ENCODE measurements around the gene USP16.

- TF ChIP-seq ZNF629 (CRISPR knock-in tag; conservative IDR thresholded peaks at IDR 0.05), result no peak
- no peak for TF ChIP-seq ZNF839 (CRISPR knock-in tag; IDR thresholded peaks at IDR 0.05; ENCODE audit: borderline replicate concordance)
- TF ChIP-seq KDM5A (IDR thresholded peaks at IDR 0.05; ENCODE audit: borderline replicate concordance, low read length), result no peak
- no peak for TF ChIP-seq ZBTB7B (CRISPR knock-in tag; IDR thresholded peaks at IDR 0.05)
- no peak for TF ChIP-seq POLR2A (IDR thresholded peaks at IDR 0.05; ENCODE audit: insufficient read depth in 1 of 2, low read depth in 2 of 2, low read length in 2 of 2)
- TF ChIP-seq SNAI1 (CRISPR knock-in tag; IDR thresholded peaks at IDR 0.05; ENCODE audit: borderline replicate concordance), result no peak
- no peak for TF ChIP-seq TEAD2 (CRISPR knock-in tag; IDR thresholded peaks at IDR 0.05)
- no peak for TF ChIP-seq REPIN1 (CRISPR knock-in tag; IDR thresholded peaks at IDR 0.05; ENCODE audit: borderline replicate concordance, low read depth)
- TF ChIP-seq ZNF143 (CRISPR knock-in tag; IDR thresholded peaks at IDR 0.05), result no peak
- TF ChIP-seq, protein P1, sequence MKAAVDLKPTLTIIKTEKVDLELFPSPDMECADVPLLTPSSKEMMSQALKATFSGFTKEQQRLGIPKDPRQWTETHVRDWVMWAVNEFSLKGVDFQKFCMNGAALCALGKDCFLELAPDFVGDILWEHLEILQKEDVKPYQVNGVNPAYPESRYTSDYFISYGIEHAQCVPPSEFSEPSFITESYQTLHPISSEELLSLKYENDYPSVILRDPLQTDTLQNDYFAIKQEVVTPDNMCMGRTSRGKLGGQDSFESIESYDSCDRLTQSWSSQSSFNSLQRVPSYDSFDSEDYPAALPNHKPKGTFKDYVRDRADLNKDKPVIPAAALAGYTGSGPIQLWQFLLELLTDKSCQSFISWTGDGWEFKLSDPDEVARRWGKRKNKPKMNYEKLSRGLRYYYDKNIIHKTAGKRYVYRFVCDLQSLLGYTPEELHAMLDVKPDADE (CRISPR knock-in tag; IDR thresholded peaks at IDR 0.05), result no peak
- TF ChIP-seq NR3C1 (CRISPR knock-in tag; IDR thresholded peaks at IDR 0.05), result no peak
- TF ChIP-seq, protein P2, sequence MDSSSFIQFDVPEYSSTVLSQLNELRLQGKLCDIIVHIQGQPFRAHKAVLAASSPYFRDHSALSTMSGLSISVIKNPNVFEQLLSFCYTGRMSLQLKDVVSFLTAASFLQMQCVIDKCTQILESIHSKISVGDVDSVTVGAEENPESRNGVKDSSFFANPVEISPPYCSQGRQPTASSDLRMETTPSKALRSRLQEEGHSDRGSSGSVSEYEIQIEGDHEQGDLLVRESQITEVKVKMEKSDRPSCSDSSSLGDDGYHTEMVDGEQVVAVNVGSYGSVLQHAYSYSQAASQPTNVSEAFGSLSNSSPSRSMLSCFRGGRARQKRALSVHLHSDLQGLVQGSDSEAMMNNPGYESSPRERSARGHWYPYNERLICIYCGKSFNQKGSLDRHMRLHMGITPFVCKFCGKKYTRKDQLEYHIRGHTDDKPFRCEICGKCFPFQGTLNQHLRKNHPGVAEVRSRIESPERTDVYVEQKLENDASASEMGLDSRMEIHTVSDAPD (CRISPR knock-in tag; IDR thresholded peaks at IDR 0.05), result no peak
- no peak for TF ChIP-seq EP300 (IDR thresholded peaks at IDR 0.05; ENCODE audit: low read depth in 2 of 2, low read length in 2 of 2)
- TF ChIP-seq EP300 (CRISPR knock-in tag; IDR thresholded peaks at IDR 0.05; ENCODE audit: borderline replicate concordance), result no peak
These were observed 37.8 kb upstream of the USP16 start for GRCh38 chr21:28986677-28987076.

Data from HepG2 (cell line).